Right ventricle myocardium inferior (tissue), 1 donor: ENCODE measurements around the gene SEMA6B. TPM values are rescaled to one million over a fixed set of nuclear protein-coding genes. Genes with fewer than 3 reads are reported as not detected.
A peak's percentile ranks its signal among the peaks of the same experiment; 100 is the strongest.
"Not testable (repeated sequence)": the region's sequence is repeated elsewhere in the genome, so short reads cannot be mapped to it uniquely, and the experiment has no call there.

Experiments used
- ATAC-seq: fragments of 200-7000 bp; cut with Tn5 transposase; one replicate; pipeline ENCODE4 v1.9.1; 2020; ENCODE audit warnings: mild to moderate bottlenecking, moderate library complexity
- DNase-seq: peaks from one replicate; pipeline ENCODE4 v3.0.0; 2021; ENCODE audit errors: missing footprints
- intact Hi-C: fragments of 100-400 bp; cut with DNase I; formaldehyde crosslinking; loops from one replicate; pipeline ENCODE4 v1.11.0; 2022
- long read RNA-seq: library from polyadenylated mRNA; unstranded; transcript quantifications from one replicate; pipeline ENCODE4 v2.0.0, GENCODE V29; 2021
- total RNA-seq: library from RNA; stranded (reverse); fragmentation: NEBNext Ultra II Directional; extraction: Animal tissue kit (Norgen Biotek cat#: 25700); gene quantifications from one replicate; pipeline ENCODE4 v1.2.1, GENCODE V29; 2021
- donor health status: DM: no; HTN: yes; CAD: no; lungs with severe emphysema.

SEMA6B gene
- total RNA-seq, result 16.7 TPM
- long read RNA-seq, partial matches to known transcripts, result 1 of 3 reads
- long read RNA-seq, other reads (novel, unspliced or antisense), result 2 of 3 reads

- intact Hi-C loops, result no loop called here
- ATAC-seq, result peak; percentile 42
- peak; percentile 83 for DNase-seq
Observed at GRCh38 chr19:4559569-4559968, at the start of gene SEMA6B. Gene SEMA6B (minus strand): TSS chr19:4559684. CDS start chr19:4558457, 1,227 bp downstream.

GRCh38 chr19:4606921-4607678, 47.6 kb upstream of the SEMA6B start:
- intact Hi-C loops, result no loop called here
- peak; percentile 78 for DNase-seq
- peak; percentile 63 for ATAC-seq

DNA sequence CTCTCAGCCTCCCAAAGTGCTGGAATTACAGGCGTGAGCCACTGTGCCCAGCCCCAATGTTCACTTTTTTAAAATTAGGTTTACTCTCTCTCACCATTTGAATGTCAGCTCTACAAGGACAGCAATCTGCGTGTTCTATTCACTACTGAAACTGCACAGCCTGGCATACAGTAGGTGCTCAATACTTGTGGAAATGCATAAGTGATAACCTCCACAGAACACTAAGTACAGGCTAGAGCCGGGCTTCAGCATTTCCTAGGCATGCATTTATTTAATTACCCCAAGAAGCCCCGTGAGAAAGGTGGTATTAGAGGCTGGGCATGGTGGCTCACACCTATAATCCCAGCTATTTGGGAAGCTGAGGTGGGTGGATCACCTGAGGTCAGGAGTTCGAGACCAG, 46.7 kb upstream of the SEMA6B start:
- intact Hi-C loops, result no loop called here
- DNase-seq, result no peak
- no peak for ATAC-seq

GRCh38 chr19:4604912-4605311, 45.4 kb upstream of the SEMA6B start:
- no peak for ATAC-seq
- intact Hi-C loops, result no loop called here
- DNase-seq, result no peak

DNA sequence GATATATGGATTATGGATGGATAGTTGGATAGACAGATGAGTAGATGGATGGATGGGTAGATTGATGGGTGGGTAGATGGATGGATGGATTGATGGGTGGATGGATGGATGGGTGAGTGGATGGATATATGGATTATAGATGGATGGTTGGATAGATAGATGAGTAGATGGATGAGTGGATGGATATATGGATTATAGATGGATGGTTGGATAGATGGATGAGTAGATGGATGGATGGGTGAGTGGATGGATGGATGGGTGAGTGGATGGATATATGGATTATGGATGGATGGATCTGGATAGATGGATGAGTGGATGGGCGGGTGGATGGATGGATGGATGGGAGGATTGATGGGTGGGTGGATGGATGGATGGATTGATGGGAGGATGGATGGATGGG, 43.4 kb upstream of the SEMA6B start:
- DNase-seq (no peak), ATAC-seq (no peak)
- intact Hi-C loops, result no loop called here

DNA sequence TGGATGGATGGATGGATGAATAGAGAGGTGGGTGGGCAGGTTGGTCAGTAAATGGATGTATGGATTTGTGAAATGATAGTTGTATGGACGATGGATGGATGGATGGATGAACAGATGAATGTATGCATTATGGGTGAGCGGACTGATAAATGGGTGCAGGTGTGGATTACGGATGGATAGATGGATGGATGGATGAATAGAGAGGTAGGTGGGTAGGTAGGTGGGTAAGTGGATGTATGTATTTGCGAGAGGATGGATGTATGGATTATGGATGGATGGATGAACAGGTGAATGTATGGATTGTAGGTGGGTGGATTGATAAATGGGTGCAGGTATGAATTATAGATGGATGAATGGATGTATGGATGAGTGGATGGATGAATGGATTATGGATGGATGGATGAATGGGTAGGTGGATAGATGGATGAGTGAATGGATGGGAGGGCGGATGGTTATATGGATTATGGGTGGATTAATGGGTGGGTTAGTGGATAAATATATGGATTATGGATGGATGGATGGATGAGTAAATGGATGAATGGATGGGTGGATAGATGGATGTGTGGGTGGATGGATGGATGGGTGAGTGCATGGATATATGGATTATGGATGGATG, 42.8 kb upstream of the SEMA6B start:
- DNase-seq (no peak), ATAC-seq (no peak)
- intact Hi-C loops, result no loop called here

DNA sequence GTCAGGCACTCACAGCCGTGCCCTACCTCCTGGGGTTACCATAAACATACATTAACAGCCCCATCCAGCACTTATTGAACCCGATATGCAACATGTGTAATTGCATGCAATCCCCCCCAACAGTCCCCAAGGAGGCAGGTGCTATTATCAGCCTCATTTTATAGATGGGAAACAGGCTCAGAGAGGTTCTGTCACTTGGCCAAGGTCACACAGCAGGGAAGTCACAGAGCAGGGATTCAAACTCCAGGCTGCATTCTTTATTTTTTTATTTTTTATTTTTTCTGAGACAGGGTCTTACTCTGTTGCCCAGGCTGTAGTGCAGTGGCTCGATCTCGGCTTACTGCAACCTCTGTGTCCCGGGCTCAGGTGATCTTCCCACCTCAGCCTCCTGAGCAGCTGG, 41.4 kb upstream of the SEMA6B start:
- no peak for DNase-seq
- no peak for ATAC-seq
- intact Hi-C loops, result no loop called here

- DNase-seq, result no peak
- no peak for ATAC-seq
- intact Hi-C loops, result no loop called here
Observed at GRCh38 chr19:4600082-4600481, 40.6 kb upstream of the SEMA6B start.

- ATAC-seq (no peak), DNase-seq (no peak)
Observed at GRCh38 chr19:4598712-4599111, 39.2 kb upstream of the SEMA6B start.

GRCh38 chr19:4597975-4598671, 38.6 kb upstream of the SEMA6B start:
- intact Hi-C loops, result no loop called here
- ATAC-seq, result peak; percentile 54
- no peak for DNase-seq

More at GRCh38 chr19:4598712-4599111, 39.2 kb upstream of the SEMA6B start:
- intact Hi-C loops, result no loop called here

- no peak for DNase-seq
- intact Hi-C loops, result no loop called here
- no peak for ATAC-seq
Observed at GRCh38 chr19:4597278-4597974, 37.9 kb upstream of the SEMA6B start.

- intact Hi-C loops, result no loop called here
- DNase-seq, result no peak
- ATAC-seq, result no peak
Observed at GRCh38 chr19:4596033-4596904, 36.8 kb upstream of the SEMA6B start.

GRCh38 chr19:4595158-4595557, 35.7 kb upstream of the SEMA6B start:
- DNase-seq, ATAC-seq, intact Hi-C loops: not testable (repeated sequence)

DNA sequence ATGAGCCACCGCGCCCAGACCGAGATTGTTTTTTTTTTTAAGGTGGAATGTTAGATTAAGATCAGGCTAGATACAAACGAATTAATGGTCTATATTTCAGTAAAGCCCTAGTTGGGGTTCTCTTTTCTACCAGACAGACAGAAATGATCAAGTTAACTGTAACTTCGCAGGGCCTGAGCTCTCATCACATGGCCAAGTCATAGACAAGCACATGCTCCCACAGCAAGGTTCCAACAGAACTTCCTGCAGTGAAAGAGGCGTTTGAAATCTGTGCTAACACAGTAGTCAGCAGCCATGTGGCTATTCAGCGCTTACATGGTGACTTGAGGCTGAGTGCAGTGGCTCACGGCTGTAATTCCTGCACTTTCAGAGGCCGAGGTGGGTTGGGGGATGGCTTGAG, 34.7 kb upstream of the SEMA6B start:
- DNase-seq, result no peak
- intact Hi-C loops, result no loop called here
- ATAC-seq, result no peak

DNA sequence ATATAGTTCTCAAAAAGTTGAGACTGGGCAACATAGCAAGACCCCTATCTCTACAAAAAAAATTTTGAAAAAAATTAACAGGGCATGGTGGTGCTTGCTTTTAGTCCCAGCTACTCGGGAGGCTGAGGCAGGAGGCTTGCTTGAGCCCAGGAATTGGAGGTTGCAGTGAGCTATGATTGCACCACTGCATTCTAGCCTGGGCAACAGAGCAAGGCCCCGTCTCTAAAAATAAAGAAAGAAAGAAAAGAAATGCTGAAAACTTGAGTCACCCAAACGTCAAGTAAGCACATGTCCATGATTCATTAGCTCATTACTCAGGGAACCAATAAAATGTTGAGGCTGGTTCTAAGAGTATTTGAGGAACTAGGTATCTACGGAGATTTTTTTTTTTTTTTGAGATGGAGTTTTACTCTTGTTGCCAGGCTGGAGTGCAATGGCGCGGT, 33.9 kb upstream of the SEMA6B start:
- ATAC-seq (no peak), DNase-seq (no peak)
- intact Hi-C loops, result no loop called here

DNA sequence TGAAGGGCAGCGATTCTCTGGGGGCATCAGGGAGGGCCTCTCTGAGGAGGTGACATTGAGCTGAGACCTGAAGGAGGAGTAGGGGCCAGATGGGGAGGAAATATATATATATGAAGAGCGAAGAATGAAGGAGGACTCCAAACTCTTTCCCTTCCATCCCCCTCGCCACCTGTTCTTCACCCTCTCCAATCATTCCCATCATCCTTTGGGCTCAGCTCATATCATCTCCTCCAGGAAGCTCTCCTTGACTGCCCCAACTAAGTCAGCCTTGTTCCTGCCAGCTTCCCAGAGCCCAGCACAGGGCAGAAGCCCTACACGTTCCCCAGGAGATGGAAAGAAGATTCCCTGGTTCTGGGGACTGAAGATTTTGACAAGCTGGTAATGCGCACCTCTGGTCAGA, 33.0 kb upstream of the SEMA6B start:
- intact Hi-C loops, result no loop called here

GRCh38 chr19:4591320-4591719, 31.8 kb upstream of the SEMA6B start:
- DNase-seq (no peak), ATAC-seq (no peak)
- intact Hi-C loops, result no loop called here

More for the DNA sequence above, 33.0 kb upstream of the SEMA6B start:
- DNase-seq (no peak), ATAC-seq (no peak)

DNA sequence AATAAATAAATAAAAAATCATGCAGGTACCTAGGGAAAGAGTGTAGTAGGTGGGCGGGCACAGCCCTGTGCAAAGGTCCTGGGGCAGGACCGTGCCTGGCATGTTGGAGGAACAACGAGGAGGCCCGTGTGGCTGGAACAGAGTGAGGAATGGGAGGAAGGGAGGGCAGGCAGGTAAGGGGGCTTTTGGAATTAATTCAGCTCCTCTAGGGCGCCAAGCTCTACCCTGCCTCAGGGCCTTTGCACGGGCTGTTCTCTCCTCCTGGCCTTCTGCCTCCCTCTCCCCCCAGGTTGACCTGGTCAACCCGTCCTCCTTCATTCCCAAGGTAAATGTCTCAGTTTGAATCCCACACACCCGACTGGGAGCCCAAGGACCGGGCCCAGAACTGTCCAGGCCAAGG, 31.1 kb upstream of the SEMA6B start:
- ATAC-seq (no peak), DNase-seq (no peak)
- intact Hi-C loops, result no loop called here
